Sigmoid colon (tissue), 7 donors: ENCODE measurements around the gene KIR2DL4. TPM values are rescaled to one million over a fixed set of nuclear protein-coding genes. Genes with fewer than 3 reads are reported as not detected.
"Not testable (repeated sequence)": the region's sequence is repeated elsewhere in the genome, so short reads cannot be mapped to it uniquely, and the experiment has no call there.

Experiments
- DNase-seq: peaks from one replicate; pipeline ENCODE4 v3.0.0-alpha.2; 2019
- H3K27ac ChIP-seq, 4 donors: fragments of 200-600 bp; sonication (generic); one replicate each; pipeline ENCODE4 v1.5.1; 2016 to 2019; ENCODE audit warnings: mild to moderate bottlenecking in 1 of 4
- H3K27me3 ChIP-seq, 3 donors: fragments of 200-600 bp; sonication (generic); one replicate each; pipeline ENCODE4 v1.5.1; 2019; ENCODE audit warnings: mild to moderate bottlenecking in 1 of 3
- H3K36me3 ChIP-seq, 4 donors: fragments of 200-600 bp; sonication (generic); one replicate each; pipeline ENCODE4 v1.5.1; 2016 to 2019
- H3K4me1 ChIP-seq, 4 donors: fragments of 200-600 bp; sonication (generic); one replicate each; pipeline ENCODE4 v1.5.1; 2017 to 2019
- H3K4me3 ChIP-seq, 4 donors: fragments of 200-600 bp; sonication (generic); one replicate each; pipeline ENCODE4 v1.5.1; 2017 to 2019; ENCODE audit warnings: mild to moderate bottlenecking in 2 of 4, moderate library complexity in 1 of 4
- H3K9me3 ChIP-seq, 4 donors: fragments of 200-600 bp in 3 of 4; sonication (generic) in 3 of 4; one replicate each; pipeline versions ENCODE4 v1.5.1 to v1.6.1; 2013 to 2019
- CTCF ChIP-seq, 4 experiments: fragments of 450-650 bp in 3 of 4; fragments of 200-600 bp in 1 of 4; IDR thresholded peaks; one replicate each; pipeline ENCODE4 v1.5.1; 2016 to 2019; ENCODE audit warnings: antibody characterized with exemption in 4 of 4, mild to moderate bottlenecking in 3 of 4, moderate library complexity in 2 of 4
- EP300 ChIP-seq, 4 donors: sonication (generic); formaldehyde crosslinking; IDR thresholded peaks; one replicate each; pipeline ENCODE4 v1.6.1; 2017; ENCODE audit warnings: antibody characterized with exemption in 4 of 4
- POLR2A ChIP-seq, 2 donors: fragments of 450-650 bp; IDR thresholded peaks; one replicate each; pipeline ENCODE4 v1.6.1; 2016; ENCODE audit warnings: antibody characterized with exemption in 2 of 2, mild to moderate bottlenecking in 2 of 2, moderate library complexity in 2 of 2
- POLR2AphosphoS5 ChIP-seq, 4 donors: sonication (generic); formaldehyde crosslinking; IDR thresholded peaks; one replicate each; pipeline ENCODE4 v1.6.1; 2017; ENCODE audit warnings: antibody characterized with exemption in 4 of 4
- WGBS, 2 donors: extraction: QIAGEN DNeasy Blood & Tissue Kit; methylation state at CpG; one replicate each; pipeline ENCODE4 v1.1.7; 2013; 5-methylcytosine and 5-hydroxymethylcytosine counted together
- intact Hi-C: fragments of 100-400 bp; cut with DNase I; formaldehyde crosslinking; loops from one replicate; pipeline ENCODE4 v1.15.1; 2023
- polyA plus RNA-seq, 3 donors: library from polyadenylated mRNA; stranded (reverse); fragments of 200-250 nt; gene quantifications; one replicate each; pipeline ENCODE4 v1.2.3, GENCODE V29; 2013
- total RNA-seq, 4 donors: library from RNA; depleted of rRNA; stranded (reverse); fragments of >200 nt; gene quantifications; one replicate each; pipeline ENCODE4 v1.1.0, GENCODE V29; 2016
- donor health status: healthy with polysubstance abuse.
- donor health status: Bipolar disorder and iron deficiency.
- donor health status: healthy.

The KIR2DL4 gene
- total and polyA plus RNA-seq, 7 donors = 0.45 TPM; not detected in 6

DNA sequence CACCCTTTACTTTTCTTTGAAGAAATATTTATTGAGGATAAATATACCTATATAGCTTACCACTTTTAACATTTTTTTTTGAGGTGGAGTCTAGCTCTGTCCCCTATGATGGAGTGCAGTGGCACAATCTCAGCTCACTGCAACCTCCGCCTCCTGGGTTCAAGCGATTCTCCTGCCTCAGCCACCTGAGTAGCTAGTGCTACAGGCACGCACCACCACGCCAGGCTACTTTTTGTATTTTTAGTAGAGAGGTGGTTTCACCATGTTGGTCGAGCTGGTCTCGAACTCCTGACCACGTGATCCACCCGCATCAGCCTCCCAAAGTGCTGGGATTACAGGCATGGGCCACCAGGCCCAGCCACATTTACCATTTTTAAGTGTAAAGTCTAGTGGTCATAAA, 27.6 kb upstream of the KIR2DL4 start:
- DNase-seq, H3K27ac ChIP-seq, H3K36me3 ChIP-seq, H3K4me1 ChIP-seq, H3K4me3 ChIP-seq, H3K27me3 ChIP-seq, intact Hi-C loops, H3K9me3 ChIP-seq: not testable (repeated sequence)
- WGBS, 2 donors = 68% methylated on average over 8 of the region's 8 CpGs

GRCh38 chr19:54777851-54778250, 25.6 kb upstream of the KIR2DL4 start:
- H3K4me3 ChIP-seq, DNase-seq, H3K4me1 ChIP-seq, H3K36me3 ChIP-seq, intact Hi-C loops, H3K27me3 ChIP-seq, H3K27ac ChIP-seq, H3K9me3 ChIP-seq: not testable (repeated sequence)
- WGBS, 2 donors = 65 to 69% methylated on average over 4 of the region's 4 CpGs

DNA sequence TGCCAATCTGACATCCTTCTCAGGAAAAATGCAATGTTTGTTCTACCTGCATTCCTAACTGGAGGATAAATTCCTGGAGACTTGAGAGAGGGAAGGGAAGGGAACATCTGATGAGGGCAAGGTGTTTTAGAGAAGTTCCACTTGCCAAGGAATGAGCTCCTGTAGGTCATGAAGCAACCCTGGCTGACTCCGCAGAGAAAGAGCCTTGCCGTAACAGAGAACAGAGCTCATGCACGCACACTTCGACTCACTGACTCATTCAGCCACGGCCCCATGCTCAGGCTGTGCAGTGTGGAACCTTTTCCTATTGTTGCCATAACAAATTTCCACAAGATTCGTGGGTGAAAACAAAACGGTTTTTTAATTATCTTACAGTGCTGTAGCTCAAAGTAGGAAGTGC, 24.5 kb upstream of the KIR2DL4 start:
- WGBS, 2 donors = 64 to 70% methylated on average over 7 of the region's 7 CpGs
- H3K36me3 ChIP-seq, H3K9me3 ChIP-seq, DNase-seq, H3K27me3 ChIP-seq, H3K4me3 ChIP-seq, intact Hi-C loops, H3K4me1 ChIP-seq, H3K27ac ChIP-seq: not testable (repeated sequence)

DNA sequence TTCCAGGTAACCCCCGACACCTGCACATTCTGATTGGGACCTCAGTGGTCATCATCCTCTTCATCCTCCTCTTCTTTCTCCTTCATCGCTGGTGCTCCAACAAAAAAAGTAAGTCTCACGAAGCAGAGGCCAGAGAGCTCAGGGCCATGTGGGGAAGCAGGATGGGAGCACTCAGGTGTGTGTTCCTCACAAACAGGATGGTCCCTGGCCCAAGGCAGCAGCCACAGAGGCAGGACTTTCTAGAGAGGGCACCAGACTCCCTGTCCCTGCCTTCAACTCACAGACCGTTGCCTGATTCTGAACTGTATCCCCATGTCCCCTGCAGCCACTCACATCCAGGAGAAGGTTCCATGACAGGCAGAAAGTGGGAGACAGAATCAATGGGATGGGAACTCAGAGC, 20.5 kb upstream of the KIR2DL4 start:
- H3K9me3 ChIP-seq, intact Hi-C loops, DNase-seq: not testable (repeated sequence)

GRCh38 chr19:54786091-54786723, 17.2 kb upstream of the KIR2DL4 start:
- H3K36me3 ChIP-seq, intact Hi-C loops, H3K27ac ChIP-seq, H3K4me1 ChIP-seq, DNase-seq, H3K9me3 ChIP-seq, H3K4me3 ChIP-seq, H3K27me3 ChIP-seq: not testable (repeated sequence)
- WGBS, 2 donors = 89 to 90% methylated on average over 24 of the region's 24 CpGs

More for the DNA sequence above, 20.5 kb upstream of the KIR2DL4 start:
- H3K27me3 ChIP-seq, H3K27ac ChIP-seq, H3K36me3 ChIP-seq, H3K4me3 ChIP-seq, H3K4me1 ChIP-seq: not testable (repeated sequence)
- WGBS, 2 donors = 67 to 79% methylated on average over 4 of the region's 4 CpGs

DNA sequence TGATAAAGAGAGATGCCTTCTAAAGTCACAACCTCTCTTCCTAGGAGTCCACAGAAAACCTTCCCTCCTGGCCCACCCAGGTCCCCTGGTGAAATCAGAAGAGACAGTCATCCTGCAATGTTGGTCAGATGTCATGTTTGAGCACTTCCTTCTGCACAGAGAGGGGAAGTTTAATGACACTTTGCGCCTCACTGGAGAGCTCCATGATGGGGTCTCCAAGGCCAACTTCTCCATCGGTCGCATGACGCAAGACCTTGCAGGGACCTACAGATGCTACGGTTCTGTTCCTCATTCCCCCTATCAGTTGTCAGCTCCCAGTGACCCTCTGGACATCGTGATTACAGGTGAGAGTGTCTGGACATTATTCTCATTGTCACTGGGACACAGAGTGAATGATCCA, 15.3 kb upstream of the KIR2DL4 start:
- H3K4me3 ChIP-seq, H3K4me1 ChIP-seq, H3K27ac ChIP-seq, H3K9me3 ChIP-seq, intact Hi-C loops, H3K36me3 ChIP-seq, H3K27me3 ChIP-seq: not testable (repeated sequence)
- 78 to 79% methylated on average over 6 of the region's 6 CpGs for WGBS, 2 donors
- DNase-seq = peak; percentile 28

DNA sequence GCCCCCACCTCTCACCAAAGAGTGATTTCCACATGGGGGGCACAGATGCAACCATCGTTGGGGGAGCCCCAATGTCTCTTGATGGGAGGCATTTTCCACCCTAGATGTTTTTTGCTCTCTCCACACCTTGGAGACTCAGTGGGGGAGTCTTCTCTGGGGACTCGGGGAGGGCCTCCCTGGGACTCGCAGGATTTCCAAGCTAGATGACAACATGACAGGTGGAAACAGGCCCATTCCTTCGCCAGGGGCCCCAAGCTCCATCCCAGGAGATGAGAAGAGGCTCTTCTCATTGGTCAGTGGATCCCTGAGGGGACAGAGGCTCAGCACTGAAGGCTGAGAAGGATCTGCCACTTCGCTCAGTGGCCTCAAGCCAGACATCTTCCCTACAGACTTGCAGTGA, 12.7 kb upstream of the KIR2DL4 start:
- Histone ChIP-seq H3K4me3 (no peak overlapping the region), H3K27me3 (no peaks in the 10 kb centered on the region), H3K27ac (no peak overlapping the region), H3K36me3 (no peaks in the 10 kb centered on the region), H3K4me1 (no peaks in the 10 kb centered on the region), H3K9me3 (no peaks in the 10 kb centered on the region)
- intact Hi-C loops = no loop called here
- DNase-seq = peak; percentile 15
- 62 to 75% methylated on average over 5 of the region's 5 CpGs for WGBS, 2 donors
- no peak for TF ChIP-seq POLR2AphosphoS5 (IDR thresholded peaks at IDR 0.05)
- TF ChIP-seq CTCF (IDR thresholded peaks at IDR 0.05) = no peak
- TF ChIP-seq POLR2A (IDR thresholded peaks at IDR 0.05) = no peak
- TF ChIP-seq EP300 (IDR thresholded peaks at IDR 0.05) = no peak

GRCh38 chr19:54791476-54791875, 11.9 kb upstream of the KIR2DL4 start:
- DNase-seq = no peak
- TF ChIP-seq CTCF (IDR thresholded peaks at IDR 0.05) (no peak), POLR2AphosphoS5 (IDR thresholded peaks at IDR 0.05) (no peak), EP300 (IDR thresholded peaks at IDR 0.05) (no peak), POLR2A (IDR thresholded peaks at IDR 0.05) (no peak)
- Histone ChIP-seq H3K27me3 (no peaks in the 10 kb centered on the region), H3K27ac (no peak overlapping the region), H3K9me3 (no peaks in the 10 kb centered on the region), H3K36me3 (no peaks in the 10 kb centered on the region), H3K4me3 (no peak overlapping the region), H3K4me1 (no peaks in the 10 kb centered on the region)
- WGBS, 2 donors = 70 to 77% methylated on average over 6 of the region's 6 CpGs
- intact Hi-C loops = no loop called here
